ENCODE measurements around the gene CCS.

DNA sequence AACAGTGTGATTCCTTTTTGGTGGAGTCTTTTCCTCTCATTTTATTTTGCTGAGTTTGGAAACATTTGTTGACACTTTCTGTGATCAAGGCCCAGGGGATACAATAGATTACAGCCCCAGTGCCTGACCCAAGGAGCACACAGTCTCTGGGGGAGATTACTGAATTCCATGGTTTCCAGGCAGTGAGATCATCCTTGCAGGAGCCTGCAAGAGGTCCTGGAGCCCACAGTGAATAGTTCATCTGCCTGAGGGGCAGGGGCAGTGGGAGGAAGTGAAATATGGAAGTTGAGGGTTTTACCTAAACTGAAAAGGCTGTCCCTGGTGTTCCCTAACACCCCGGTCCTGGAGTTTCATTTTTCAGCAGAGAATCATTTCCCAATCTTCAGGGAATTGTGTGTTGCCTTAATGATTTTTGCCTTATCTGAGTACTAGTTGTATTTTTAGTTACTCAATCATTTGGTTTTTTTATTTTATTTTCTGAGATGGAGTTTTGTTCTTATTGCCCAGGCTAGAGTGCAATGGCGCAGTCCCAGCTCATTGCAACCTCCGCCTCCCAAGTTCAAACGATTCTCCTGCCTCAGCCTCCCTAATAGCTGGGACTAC, 7.7 kb downstream of the CCS start:
- TF ChIP-seq POLR2AphosphoS5 (IDR thresholded peaks at IDR 0.05; ENCODE audit: borderline replicate concordance, low read depth, low read length), result no peak
- TF ChIP-seq EZH2 (IDR thresholded peaks at IDR 0.05), result no peak

All from SK-N-MC (cell line).